Epithelial cell of prostate (primary cell): Measurements from ENCODE around the gene SIX5.

Source experiments
- DNase-seq: peaks from one replicate; pipeline ENCODE4 v3.0.0-alpha.2; 2011; ENCODE audit warnings: low read depth, low spot score
- H3K27ac ChIP-seq: fragments of 450-650 bp; 2 replicates; pipeline ENCODE4 v1.5.1; 2017; ENCODE audit warnings: mild to moderate bottlenecking

Gene SIX5

DNA sequence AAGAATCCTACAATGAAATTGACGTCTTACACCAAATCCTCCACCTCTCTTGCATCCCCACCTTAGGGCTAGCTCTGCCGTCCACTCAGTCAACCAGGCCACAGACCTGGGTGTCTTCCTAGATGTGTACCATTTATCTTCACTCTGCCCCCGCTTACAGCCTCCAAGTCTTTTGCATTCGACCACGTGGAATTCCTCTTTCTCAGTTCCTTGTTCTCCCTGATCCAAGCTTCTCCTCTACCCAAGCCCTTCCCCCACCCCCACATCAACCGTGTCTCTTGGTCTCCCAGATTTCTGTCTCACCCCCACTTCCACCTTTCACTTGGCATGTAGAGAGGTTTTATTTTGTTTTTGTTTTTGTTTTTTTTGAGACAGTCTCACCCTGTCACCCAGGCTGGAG lies 24.8 kb upstream of the SIX5 start:
- DNase-seq: no peak
- H3K27ac ChIP-seq: no peak overlapping the region

- H3K27ac ChIP-seq: no peak overlapping the region
- DNase-seq: no peak
These were observed 24.1 kb upstream of the SIX5 start for GRCh38 chr19:45793178-45793564.

DNA sequence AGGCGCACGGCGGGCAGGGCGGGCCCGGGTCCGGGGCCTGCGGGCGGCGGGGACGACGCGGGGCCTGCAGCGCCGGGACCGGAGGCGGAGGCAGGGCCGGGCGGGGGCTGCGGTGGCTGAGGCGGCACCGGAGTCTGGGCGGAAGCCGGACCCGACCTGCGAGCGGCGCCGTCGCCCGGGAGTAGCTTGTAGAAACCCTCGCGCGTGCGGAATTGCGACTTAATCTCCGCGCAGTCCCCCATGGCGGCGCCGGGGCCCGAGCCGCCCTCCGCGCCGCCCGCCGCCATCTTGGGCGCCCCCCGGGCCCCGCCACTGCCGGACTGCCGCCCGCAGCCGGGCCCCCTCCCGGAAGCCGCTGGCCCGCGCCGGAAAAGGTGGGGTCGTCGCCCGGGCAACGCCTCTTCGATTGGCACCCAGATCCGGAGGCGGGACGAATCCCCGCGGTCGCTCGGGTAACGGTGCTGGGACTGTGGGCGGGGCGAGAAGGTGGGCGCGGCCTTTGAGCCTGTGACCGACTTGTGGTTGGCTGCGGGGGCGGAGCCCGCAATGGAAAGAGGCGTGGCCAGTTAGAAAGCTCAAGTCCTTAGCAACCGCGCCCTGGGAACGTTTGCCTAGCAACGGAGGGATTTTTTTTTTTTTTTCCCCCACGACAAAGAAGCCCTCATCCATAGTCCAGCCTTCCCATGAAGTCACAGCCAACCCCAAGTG lies 23.6 kb upstream of the SIX5 start, which contains the start of gene DMWD:
Gene DMWD, minus strand, starts transcription at position 376 of the 708 bp plus-strand sequence. Its CDS starts 89 bp downstream, at position 287.
- H3K27ac ChIP-seq: peak within 1 kb of the TSS; percentile 39
- peak; percentile 83 for DNase-seq

DNA sequence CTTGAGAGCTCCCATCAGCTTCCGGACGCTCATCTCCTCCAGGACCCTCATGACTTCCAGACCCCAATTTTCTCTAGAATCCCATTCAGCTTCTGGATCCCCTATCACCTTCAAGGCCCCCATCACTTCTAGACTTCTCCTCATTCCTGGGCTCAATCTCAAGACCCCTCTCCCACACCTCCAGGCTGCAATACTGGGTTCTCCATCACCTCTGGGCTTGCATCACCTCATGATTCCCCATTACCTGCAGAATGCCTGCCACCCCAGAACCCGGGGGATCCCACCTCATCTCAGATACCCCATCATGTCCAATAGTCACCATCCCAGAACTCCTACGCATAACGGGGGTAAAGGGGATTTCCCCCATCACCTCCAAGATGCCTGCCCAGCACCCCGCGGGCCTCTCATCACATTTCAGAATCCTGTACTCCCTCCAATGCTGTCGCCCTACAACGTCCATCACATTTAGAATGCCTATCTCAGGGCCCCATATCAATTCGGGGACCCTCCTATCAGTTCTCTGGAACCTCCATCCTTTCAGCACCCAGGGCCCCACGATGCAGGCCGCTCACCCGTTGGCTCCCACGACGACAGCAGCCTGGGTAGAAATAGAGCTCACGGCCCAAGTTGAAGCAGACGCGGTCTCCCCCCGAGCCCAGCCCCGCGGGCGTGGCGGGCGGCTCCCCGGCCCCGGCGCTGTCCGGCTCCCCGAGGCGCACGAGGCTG lies 22.9 kb upstream of the SIX5 start:
- H3K27ac ChIP-seq: peak overlapping the region; percentile 39

DNA sequence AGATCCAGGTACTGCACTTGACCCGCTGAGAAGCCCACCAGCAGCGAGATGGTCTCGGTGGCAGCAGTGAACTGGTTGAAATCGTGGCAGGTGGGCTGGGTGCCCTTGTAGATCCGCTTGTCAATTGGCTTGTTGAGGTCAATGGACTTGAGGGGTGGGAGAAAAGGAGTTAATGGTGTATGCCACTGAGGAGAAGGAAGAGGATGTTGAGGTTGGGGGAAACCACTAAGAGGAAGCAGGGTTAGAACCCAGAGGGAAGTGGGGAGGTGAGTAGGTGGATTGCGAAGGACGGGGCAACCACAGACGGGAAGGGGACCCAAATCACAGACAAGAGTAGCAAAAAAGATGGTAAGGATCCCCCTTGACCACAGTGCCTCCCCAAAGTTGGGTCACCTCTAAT lies 21.9 kb upstream of the SIX5 start:
- no peak for DNase-seq
- no peak overlapping the region for H3K27ac ChIP-seq

More for the DNA sequence above, 22.9 kb upstream of the SIX5 start:
- no peak for DNase-seq

GRCh38 chr19:45789035-45789786 lies 20.2 kb upstream of the SIX5 start:
- DNase-seq: no peak
- no peak overlapping the region for H3K27ac ChIP-seq

GRCh38 chr19:45786533-45786894 lies 17.5 kb upstream of the SIX5 start:
- no peak for DNase-seq
- H3K27ac ChIP-seq: no peak overlapping the region

DNA sequence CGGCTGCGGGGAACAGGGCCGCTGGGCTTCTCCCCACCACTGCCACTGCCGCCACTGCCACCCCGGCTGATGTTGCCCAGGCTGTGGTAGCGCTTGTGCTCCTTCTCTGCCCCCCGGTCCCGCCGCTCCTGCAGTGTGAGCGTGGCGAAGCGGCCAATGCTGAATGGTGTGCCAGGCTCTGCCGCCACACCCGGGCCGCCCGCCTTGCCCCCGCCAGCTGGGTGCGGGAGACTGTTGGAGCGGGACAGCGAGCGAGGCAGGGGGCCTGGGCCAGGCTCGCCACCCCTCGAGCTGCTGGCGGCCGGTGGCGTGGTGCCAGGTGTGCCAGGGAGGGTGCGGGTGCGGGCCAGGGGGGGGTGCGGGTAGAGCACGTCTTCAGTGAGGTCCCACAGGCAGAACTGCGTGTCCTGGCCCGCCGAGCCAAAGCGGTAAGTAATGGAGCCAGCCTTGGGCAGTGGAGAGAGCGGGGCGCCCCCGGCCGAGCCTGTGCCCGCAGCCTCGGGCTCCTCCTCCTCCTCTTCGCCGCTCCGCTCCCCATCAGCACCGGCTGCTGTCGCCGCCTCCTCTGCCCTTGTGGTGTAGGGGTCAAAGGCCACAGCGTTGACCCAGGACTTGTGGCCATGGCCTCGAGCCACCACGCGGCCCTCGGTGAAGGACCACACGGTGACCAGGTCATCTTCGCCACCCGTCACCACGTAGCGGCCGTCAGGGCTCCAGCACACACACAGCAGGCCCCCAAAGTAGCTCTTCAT lies 16.9 kb upstream of the SIX5 start:
- DNase-seq: no peak
- no peak overlapping the region for H3K27ac ChIP-seq

DNA sequence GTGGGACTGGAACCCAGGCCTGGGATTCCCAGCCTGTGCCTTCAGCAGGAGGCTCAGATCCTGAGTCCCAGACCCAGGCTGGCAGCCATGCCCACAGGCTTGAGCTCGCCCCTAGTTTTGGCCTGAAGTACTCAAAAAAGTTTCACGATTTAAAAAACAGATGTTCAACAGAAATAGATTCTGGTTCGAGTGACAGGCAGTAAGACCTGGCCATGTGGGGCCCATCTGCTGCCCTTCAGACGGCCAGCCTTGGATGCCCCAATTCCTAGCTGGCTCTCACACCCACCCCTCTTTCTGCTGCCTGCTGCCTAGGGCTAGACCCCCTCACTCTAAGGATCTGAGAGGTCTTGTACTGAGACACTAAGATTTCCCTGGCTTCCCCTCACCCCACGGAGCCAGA lies 16.0 kb upstream of the SIX5 start:
- H3K27ac ChIP-seq: no peak overlapping the region
- DNase-seq: no peak

DNA sequence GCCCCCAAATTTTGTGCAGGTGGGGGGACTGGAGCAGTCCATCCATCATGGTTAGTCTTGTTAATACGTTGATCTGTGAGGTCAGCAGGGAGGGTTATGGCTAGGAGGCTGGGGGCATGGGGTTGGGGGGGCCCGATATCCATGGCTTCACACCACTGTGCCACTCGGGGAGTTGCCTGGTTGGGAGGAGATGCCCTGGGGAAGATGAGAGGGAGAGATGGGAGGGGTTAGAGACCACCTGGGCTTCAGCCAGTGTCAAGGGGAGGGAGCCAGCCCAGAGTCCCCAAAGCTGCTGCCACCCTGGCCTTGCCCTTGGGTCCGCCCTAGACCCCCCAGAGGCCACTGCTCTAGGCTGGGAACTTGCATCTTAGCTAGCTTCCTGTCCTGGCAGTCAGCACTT lies 15.0 kb upstream of the SIX5 start:
- DNase-seq: no peak
- no peak overlapping the region for H3K27ac ChIP-seq

DNA sequence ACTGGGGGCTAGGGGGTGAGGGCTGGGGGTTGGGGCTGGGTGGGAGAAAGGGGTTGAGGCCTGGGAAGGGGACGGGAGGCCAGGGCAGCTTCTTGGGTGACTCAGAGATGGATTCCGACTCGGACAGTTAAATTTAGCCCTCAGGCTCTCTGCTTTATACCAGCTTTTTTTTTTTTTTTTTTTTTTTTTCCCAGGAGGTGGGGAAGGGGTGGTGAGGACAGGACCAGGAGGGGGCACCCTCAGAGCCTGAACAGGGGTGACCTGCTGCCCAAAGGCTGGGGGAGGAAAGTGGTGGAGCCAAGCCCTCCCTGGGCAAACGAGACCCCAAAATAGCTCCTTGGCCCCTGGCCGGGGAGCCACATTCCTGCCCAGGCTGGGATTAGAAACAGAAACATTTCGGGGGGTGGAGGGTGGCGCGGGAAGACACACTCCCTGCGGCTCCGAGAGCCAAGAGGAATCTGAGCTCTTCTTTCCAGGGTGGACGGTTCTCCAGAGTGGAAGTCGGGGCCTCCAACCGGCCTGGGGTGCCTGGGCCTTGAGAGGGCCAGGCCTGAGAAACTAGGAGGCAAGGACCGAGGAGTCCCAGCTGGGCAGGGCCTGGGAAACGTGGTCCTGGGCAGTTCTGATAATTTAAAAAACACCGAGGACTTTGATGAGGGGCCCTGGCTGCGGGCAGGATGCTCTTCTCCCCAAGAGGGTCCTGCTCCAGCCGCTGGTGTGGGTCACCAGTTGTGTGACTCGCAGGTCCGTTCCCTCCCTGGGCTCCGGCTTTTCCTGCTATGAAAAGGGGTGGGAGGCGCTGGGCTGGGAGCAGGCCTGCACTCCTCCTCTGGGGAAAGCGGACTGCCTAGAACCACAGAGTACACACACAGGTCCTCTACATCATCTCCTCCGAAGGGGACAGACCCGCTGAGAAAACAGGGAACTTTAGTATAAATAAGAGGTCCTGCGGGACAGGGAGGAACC lies 14.1 kb upstream of the SIX5 start:
- H3K27ac ChIP-seq: peak overlapping the region; percentile 24
- no peak for DNase-seq

- H3K27ac ChIP-seq: peak within 1 kb of the TSS; percentile 24
- no peak for DNase-seq
These were observed 13.2 kb upstream of the SIX5 start, which contains the start of gene DMPK for GRCh38 chr19:45782162-45782691. DMPK (minus strand) TSS chr19:45782490; CDS start chr19:45782352, 138 bp downstream.

DNA sequence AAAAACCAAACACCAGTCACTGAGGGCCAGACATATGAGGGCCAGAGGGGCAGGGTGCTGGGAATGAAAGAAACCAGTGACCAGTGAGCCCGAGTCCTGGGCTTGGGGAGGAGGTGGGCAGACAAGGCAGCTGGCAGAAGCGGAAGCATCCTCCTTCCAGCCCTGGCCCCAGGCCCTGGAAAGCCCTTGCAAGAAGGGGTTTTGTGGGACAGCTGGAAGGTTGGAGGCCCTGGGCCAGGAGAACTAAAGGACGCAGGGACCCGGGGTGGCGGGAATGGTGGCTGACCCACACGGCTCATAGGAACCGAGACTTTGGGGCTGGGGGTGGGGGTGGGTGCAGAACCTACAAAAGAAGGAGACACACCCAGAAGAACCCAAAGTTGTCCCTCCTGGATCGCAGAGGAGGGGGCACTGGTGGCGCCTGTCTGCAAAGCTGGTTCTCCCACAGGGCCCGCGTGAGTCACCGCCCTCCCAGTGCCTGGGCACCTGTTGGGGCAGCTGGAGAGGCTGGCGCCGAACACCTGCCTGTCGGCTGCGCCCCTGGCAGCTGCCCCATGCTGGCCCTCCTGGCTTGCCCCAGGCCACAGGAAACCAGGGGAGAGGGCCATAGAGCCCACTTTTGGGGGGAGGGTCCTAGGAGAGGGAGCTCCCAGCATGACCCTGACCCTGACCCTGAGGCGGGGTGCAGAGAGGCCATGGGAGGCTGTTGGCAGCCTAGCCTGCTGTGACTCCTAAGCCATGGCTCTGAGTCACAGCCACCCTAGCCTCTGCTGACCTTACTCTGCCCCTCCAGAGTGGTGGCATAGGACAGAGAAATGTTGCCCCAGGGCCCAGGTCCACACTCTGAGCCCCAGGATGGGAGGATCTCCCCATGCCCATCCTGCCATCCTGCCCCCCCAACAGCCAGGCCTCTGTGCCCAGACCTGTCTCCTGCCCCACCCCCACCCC lies 12.4 kb upstream of the SIX5 start:
- DNase-seq: no peak
- H3K27ac ChIP-seq: peak overlapping the region; percentile 24

- no peak overlapping the region for H3K27ac ChIP-seq
- no peak for DNase-seq
These were observed 11.6 kb upstream of the SIX5 start for GRCh38 chr19:45780448-45781213.

- no peak overlapping the region for H3K27ac ChIP-seq
- DNase-seq: no peak
These were observed 11.0 kb upstream of the SIX5 start for GRCh38 chr19:45780146-45780447.

DNA sequence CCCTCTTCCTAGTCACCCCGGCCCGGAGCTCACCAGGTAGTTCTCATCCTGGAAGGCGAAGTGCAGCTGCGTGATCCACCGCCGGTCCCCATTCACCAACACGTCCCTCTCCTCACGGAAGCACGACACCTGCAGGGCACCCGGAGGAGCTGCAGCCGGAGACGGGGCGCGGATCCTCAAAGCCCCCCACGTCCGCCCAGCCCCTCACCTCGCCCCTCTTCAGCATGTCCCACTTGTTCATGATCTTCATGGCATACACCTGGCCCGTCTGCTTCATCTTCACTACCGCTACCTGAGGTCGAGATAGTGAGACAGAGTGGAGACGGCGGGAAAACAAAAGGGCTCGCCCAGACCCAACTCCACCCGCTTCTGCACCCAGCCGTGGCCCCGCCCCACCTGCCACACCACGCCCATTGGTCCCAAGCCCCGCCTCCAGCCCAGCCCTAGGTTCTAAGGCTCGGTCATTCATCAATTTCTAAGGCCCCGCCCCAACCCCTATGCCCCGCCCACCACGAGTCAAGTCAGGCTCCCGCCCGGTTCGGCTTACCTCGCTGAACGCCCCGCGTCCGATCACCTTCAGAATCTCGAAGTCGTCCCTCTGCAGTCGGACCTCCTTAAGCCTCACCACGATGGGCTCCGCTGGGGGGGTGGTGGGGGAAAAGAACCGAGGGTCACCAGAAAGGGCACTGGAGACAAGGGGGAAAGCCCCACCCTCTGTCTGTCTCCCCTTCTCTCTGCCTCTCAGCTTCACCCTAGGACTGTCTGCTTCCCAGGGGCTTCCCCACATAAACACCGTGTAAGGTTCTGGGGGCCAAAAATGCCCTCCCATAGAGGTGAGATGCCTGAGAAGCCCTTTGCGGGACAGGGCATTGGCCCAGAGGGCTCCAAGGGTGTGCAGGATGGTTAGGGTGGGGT lies 10.4 kb upstream of the SIX5 start:
- no peak overlapping the region for H3K27ac ChIP-seq
- DNase-seq: no peak
